Ascending aorta (tissue), 2 donors: ENCODE measurements around the gene CCDC57. TPM values are rescaled to one million over a fixed set of nuclear protein-coding genes. Genes with fewer than 3 reads are reported as not detected.

ENCODE experiments used
- DNase-seq, 2 donors: peaks; one replicate each; pipeline ENCODE4 v3.0.0-alpha.2; 2019; ENCODE audit warnings: low spot score in 2 of 2
- H3K27ac ChIP-seq, 2 donors: fragments of 200-600 bp; sonication (generic); one replicate each; pipeline ENCODE4 v1.5.1; 2016 to 2017; ENCODE audit warnings: mild to moderate bottlenecking in 1 of 2
- H3K27me3 ChIP-seq: fragments of 200-600 bp; sonication (generic); one replicate; pipeline ENCODE4 v1.5.1; 2017
- H3K36me3 ChIP-seq, 2 donors: fragments of 200-600 bp; sonication (generic); one replicate each; pipeline ENCODE4 v1.5.1; 2016
- H3K4me1 ChIP-seq, 2 donors: fragments of 200-600 bp; sonication (generic); one replicate each; pipeline ENCODE4 v1.5.1; 2016 to 2017; ENCODE audit warnings: mild to moderate bottlenecking in 1 of 2
- H3K4me3 ChIP-seq, 2 donors: fragments of 200-600 bp; sonication (generic); one replicate each; pipeline ENCODE4 v1.5.1; 2016 to 2017; ENCODE audit warnings: mild to moderate bottlenecking in 1 of 2
- H3K9me3 ChIP-seq, 2 donors: fragments of 200-600 bp; sonication (generic); one replicate each; pipeline ENCODE4 v1.5.1; 2016
- intact Hi-C: fragments of 100-400 bp; cut with DNase I; formaldehyde crosslinking; loops from one replicate; pipeline ENCODE4 v1.15.1; 2023
- total RNA-seq: library from RNA; depleted of rRNA; stranded (reverse); fragments of >200 nt; gene quantifications from one replicate; pipeline ENCODE4 v1.1.0, GENCODE V29; 2016
- TF ChIP-seq, protein P1 (sequence below), 3 experiments: fragments of 200-600 bp in 2 of 3; fragments of 450-650 bp in 1 of 3; sonication (generic) in 2 of 3; IDR thresholded peaks; one replicate each; pipeline ENCODE4 v1.5.1; 2016 to 2019; ENCODE audit warnings: antibody characterized with exemption in 3 of 3, mild to moderate bottlenecking in 1 of 3, moderate library complexity in 1 of 3

Gene CCDC57
- total RNA-seq, 1 donor from 2014 or later = 12.8 TPM

GRCh38 chr17:82237083-82237745 lies 24.6 kb upstream of the CCDC57 start:
- H3K27ac ChIP-seq = peak overlapping the region in 1 of 2 donors; percentile 49
- intact Hi-C loops = loop anchor here (2.0 kb wide), 1 partner anchor 84 kb away; no protein-coding TSS in a partner anchor

DNA sequence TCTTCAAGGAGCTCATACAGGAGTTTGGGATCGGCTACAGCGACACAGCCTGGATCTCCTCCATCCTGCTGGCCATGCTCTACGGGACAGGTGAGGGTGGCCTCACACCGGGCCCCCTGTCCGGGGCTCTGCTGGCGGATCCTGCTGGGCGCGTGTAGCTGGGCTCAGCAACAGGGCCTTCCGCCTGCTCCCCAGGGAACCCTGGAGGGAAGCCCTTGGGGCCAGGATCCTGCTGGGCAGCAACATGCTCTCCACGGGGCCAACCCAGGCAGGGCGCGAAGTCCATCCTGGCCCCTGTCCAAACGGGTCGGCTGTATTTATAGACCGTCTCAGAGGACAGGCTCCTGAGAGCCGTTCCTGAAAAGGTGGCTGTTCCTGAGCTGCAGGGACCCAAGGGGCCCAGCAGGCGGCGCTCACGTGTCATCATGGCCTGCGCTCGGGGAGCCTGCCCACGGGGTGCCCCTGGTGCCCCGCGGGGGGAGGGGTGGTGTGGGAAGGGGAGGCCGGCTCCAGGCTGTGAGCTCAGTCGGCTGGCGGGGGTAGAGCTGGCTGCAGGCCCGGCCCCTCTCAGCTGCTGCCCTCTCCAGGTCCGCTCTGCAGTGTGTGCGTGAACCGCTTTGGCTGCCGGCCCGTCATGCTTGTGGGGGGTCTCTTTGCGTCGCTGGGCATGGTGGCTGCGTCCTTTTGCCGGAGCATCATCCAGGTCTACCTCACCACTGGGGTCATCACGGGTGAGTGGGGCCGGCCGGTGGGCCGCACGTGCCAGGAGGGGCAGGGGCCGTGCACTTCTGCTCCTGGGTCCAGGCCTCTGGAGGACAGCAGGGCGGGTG lies 23.7 kb upstream of the CCDC57 start:
- peaks cover 24 to 32% of the 10 kb centered on the region in 2 donors for H3K36me3 ChIP-seq
- no peaks in the 10 kb centered on the region for H3K27me3 ChIP-seq
- intact Hi-C loops = loop anchor here (2.0 kb wide), 1 partner anchor 84 kb away; no protein-coding TSS in a partner anchor
- no peaks in the 10 kb centered on the region for H3K9me3 ChIP-seq
- H3K4me1 ChIP-seq = peaks cover 33 to 37% of the 10 kb centered on the region in 2 donors
- peak overlapping the region in 1 of 2 donors; percentile 49 for H3K27ac ChIP-seq
- TF ChIP-seq, protein P1, sequence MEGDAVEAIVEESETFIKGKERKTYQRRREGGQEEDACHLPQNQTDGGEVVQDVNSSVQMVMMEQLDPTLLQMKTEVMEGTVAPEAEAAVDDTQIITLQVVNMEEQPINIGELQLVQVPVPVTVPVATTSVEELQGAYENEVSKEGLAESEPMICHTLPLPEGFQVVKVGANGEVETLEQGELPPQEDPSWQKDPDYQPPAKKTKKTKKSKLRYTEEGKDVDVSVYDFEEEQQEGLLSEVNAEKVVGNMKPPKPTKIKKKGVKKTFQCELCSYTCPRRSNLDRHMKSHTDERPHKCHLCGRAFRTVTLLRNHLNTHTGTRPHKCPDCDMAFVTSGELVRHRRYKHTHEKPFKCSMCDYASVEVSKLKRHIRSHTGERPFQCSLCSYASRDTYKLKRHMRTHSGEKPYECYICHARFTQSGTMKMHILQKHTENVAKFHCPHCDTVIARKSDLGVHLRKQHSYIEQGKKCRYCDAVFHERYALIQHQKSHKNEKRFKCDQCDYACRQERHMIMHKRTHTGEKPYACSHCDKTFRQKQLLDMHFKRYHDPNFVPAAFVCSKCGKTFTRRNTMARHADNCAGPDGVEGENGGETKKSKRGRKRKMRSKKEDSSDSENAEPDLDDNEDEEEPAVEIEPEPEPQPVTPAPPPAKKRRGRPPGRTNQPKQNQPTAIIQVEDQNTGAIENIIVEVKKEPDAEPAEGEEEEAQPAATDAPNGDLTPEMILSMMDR (IDR thresholded peaks at IDR 0.05) = peak; percentile 84 to 87 (median 85)
- no peak for DNase-seq
- no peak overlapping the region for H3K4me3 ChIP-seq

More at GRCh38 chr17:82237083-82237745, 24.6 kb upstream of the CCDC57 start:
- no peak overlapping the region for H3K4me3 ChIP-seq
- H3K36me3 ChIP-seq = peaks cover 24 to 32% of the 10 kb centered on the region in 2 donors
- no peaks in the 10 kb centered on the region for H3K27me3 ChIP-seq
- TF ChIP-seq, protein P1 (IDR thresholded peaks at IDR 0.05) = no peak
- H3K9me3 ChIP-seq = no peaks in the 10 kb centered on the region
- no peak for DNase-seq
- H3K4me1 ChIP-seq = peaks cover 37 to 43% of the 10 kb centered on the region in 2 donors

DNA sequence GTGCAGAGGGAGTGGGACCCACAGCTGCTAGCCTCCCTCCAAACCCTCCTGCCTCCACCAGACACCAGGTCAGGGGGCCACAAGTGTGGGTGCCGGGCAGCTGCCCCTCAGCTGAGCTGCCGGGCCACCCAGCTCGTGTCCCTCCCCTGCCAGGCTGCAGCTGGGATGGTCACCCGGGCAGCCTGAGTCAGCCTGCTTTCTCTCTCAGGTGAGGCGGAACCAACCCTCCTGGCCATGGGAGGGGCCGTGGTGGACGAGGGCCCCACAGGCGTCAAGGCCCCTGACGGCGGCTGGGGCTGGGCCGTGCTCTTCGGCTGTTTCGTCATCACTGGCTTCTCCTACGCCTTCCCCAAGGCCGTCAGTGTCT lies 23.1 kb upstream of the CCDC57 start:
- no peak for DNase-seq
- Histone ChIP-seq H3K27ac (peak overlapping the region in 1 of 2 donors; percentile 49), H3K9me3 (no peaks in the 10 kb centered on the region), H3K4me3 (no peak overlapping the region), H3K36me3 (peaks cover 24 to 29% of the 10 kb centered on the region in 2 donors), H3K4me1 (peaks cover 27 to 36% of the 10 kb centered on the region in 2 donors), H3K27me3 (no peaks in the 10 kb centered on the region)
- TF ChIP-seq, protein P1 (IDR thresholded peaks at IDR 0.05) = no peak
- intact Hi-C loops = loop anchor here (2.0 kb wide), 1 partner anchor 85 kb away; no protein-coding TSS in a partner anchor

DNA sequence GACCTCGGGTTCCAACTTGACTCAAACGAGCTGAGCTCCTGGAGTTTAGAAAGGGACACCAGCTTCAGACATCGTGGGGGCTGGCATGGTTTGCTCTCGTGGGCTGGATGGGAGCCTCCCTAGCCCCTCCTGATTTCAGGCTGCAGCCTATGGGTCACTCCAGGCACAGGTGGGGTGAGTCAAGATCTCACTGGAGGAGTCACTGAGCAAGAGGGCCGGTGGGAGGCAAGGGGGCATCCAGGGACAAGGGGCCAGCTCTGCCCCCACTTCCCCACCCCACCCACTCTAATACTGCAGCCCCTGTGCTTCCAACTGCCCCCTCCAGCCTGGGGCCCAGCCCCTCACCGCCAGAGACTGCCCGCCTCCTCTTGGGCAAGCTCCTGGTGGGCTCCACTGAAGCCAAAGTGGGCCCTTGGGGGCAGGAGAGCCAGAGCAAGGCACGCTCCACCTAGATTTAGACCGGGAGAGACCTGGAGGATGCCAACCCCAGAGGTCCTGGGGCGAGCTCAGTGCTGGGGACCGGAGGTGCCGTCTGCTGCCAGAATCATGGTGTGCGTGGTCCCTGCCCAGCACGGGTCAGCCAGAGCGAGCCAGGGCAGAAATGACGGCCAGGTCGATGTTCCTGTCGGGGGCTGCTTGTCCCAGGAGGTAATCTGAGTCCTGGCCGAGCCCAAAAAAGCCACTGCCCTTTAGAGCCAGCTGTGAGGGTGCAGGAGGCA lies 22.6 kb upstream of the CCDC57 start:
- H3K4me1 ChIP-seq = peaks cover 26 to 35% of the 10 kb centered on the region in 2 donors
- no peak overlapping the region for H3K4me3 ChIP-seq
- intact Hi-C loops = no loop called here
- H3K9me3 ChIP-seq = no peaks in the 10 kb centered on the region
- H3K27me3 ChIP-seq = no peaks in the 10 kb centered on the region
- DNase-seq = no peak
- no peak overlapping the region for H3K27ac ChIP-seq
- peaks cover 24 to 29% of the 10 kb centered on the region in 2 donors for H3K36me3 ChIP-seq
- TF ChIP-seq, protein P1 (IDR thresholded peaks at IDR 0.05) = no peak
